ENCODE data around the gene DEPDC7. TPM values are rescaled to one million over a fixed set of nuclear protein-coding genes. Genes with fewer than 3 reads are reported as not detected.

DEPDC7 gene
- total RNA-seq, 1 experiment from 2014 or later, result 5.6 TPM

DNA sequence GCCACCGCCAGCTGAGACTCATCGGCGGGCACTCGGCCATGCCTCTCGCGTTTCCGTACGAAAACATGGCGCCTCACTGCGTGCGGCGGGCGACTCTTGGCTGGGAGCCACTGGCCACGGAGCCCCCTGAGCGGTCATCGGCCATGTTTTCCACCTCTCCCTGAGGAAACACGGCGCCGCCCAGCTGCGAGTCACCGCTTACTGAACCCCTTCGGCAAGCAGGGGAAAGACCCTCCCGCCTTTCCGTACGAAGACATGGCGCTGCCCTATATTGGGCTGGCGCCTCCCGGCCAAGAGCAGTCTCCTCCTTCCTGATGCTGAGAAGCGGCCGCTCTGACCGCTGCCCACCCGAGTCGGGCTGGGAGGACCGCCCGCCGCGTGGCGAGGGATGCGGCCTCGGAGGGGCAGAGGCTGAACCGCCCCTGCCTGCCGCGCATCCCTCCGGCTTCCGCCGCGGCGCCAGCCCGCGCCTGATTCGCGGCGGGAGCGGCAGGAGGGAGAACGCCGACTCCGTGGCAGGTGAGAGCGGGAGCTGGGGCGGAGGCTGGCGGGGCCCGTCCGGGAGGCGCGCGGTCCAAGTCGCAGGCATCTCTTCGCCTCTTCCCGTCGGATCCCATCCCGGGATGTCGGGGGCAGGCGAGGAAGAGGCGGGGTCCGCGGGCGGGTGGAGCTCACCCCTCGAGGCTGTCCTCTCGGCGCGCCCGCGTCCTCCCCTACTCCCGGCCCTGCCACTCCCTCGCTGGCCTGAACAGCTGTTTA, 23.8 kb downstream of the DEPDC7 start, which contains the start of gene TCP11L1 (continued):
- TF ChIP-seq, protein P1, sequence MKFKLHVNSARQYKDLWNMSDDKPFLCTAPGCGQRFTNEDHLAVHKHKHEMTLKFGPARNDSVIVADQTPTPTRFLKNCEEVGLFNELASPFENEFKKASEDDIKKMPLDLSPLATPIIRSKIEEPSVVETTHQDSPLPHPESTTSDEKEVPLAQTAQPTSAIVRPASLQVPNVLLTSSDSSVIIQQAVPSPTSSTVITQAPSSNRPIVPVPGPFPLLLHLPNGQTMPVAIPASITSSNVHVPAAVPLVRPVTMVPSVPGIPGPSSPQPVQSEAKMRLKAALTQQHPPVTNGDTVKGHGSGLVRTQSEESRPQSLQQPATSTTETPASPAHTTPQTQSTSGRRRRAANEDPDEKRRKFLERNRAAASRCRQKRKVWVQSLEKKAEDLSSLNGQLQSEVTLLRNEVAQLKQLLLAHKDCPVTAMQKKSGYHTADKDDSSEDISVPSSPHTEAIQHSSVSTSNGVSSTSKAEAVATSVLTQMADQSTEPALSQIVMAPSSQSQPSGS (CRISPR knock-in tag; IDR thresholded peaks at IDR 0.05; ENCODE audit: borderline replicate concordance, low read depth), result no peak
- TF ChIP-seq ETV6 (CRISPR knock-in tag; IDR thresholded peaks at IDR 0.05), result no peak
- TF ChIP-seq, protein P2, sequence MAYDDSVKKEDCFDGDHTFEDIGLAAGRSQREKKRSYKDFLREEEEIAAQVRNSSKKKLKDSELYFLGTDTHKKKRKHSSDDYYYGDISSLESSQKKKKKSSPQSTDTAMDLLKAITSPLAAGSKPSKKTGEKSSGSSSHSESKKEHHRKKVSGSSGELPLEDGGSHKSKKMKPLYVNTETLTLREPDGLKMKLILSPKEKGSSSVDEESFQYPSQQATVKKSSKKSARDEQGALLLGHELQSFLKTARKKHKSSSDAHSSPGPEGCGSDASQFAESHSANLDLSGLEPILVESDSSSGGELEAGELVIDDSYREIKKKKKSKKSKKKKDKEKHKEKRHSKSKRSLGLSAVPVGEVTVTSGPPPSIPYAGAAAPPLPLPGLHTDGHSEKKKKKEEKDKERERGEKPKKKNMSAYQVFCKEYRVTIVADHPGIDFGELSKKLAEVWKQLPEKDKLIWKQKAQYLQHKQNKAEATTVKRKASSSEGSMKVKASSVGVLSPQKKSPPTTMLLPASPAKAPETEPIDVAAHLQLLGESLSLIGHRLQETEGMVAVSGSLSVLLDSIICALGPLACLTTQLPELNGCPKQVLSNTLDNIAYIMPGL (CRISPR knock-in tag; IDR thresholded peaks at IDR 0.05), result peak; percentile 99
- peak; percentile 54; the same call in 1 of the 2 replicates for TF ChIP-seq RELA (CRISPR knock-in tag; IDR thresholded peaks at IDR 0.05; ENCODE audit: borderline replicate concordance)
- peak; percentile 26; the same call in 1 of the 2 replicates for TF ChIP-seq E2F1 (CRISPR knock-in tag; IDR thresholded peaks at IDR 0.05)

DNA sequence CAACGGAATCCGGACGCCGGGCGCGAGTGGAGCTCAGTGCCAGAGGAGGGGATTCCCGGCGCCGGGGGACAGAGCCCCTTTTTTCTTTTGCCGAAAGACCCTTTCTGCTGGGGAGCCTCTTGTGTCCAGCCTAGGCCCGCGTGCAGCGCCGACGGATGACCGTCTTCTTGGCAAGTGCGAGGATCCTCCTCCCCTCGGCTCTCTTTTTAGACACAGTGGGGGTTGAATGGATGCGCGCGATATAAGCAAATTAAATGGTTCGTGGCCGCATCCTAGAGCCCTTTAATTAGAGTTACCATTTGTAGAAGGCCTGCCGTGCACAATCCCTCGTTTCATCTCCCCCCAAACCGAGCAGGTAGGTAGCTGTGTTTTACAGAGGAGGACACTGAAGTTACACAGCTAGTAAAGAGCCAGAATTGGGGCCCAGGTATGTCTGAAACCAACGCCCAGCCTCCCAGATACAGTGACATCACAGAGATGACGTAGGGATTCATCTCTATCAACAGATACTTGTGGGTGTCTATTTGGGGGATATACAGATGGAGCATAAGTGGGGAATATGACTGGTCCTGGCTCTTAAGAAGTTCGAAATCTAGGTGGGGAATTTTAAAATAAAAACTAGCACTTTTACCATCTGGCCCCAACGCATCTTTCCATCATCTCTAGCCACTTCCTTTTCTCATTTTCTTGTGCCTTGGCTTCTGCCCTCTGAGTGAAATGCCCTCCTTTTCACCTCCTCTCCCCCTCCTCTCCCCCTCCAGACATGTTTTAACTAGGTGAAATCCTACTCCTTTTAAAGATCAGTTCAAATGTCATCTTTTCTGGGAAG, 24.6 kb downstream of the DEPDC7 start:
- Mint-ChIP-seq H3K27ac (0 out of 2 replicates have a peak overlapping the region, but pooled peaks have one; percentile 41), H3K27me3 (ENCODE audit: low read depth) (no peaks in the 10 kb centered on the region), H3K36me3 (peaks cover 14% of the 10 kb centered on the region), H3K4me3 (peak overlapping the region; percentile 84), H3K4me1 (peaks cover 10% of the 10 kb centered on the region), H3K9me3 (no peaks in the 10 kb centered on the region)
- 0 out of 2 replicates have a peak, but pooled peaks have one; percentile 7 for TF ChIP-seq MYBL2 (CRISPR knock-in tag; IDR thresholded peaks at IDR 0.05)
- TF ChIP-seq, protein P2 (CRISPR knock-in tag; IDR thresholded peaks at IDR 0.05), result 0 out of 2 replicates have a peak, but pooled peaks have one; percentile 16
- no peak for TF ChIP-seq ATF6 (CRISPR knock-in tag; IDR thresholded peaks at IDR 0.05)
- DNase-seq (ENCODE audit: low spot score) (no peak), ATAC-seq (peak; percentile 5)
- CTCF ChIA-PET, result interaction anchor here (1.5 to 2.6 kb wide), 4 partner anchors 24 to 147 kb away, joined by 3 to 18 read pairs (median 12); partner anchors contain the start of genes DEPDC7 and QSER1
- POLR2A ChIA-PET, result interaction anchor here (0.8 to 2.1 kb wide), 9 partner anchors 13 to 612 kb away, joined by 3 to 12 read pairs (median 4); partner anchors contain the start of genes CSTF3, DEPDC7 and QSER1

GRCh38 chr11:33040862-33041453, 25.3 kb downstream of the DEPDC7 start:
- ChIA-PET POLR2A (interaction anchor here (0.8 to 2.1 kb wide), 5 partner anchors 16 to 121 kb away, joined by 3 to 11 read pairs (median 3); partner anchors contain the start of gene CSTF3), CTCF (interaction anchor here (1.5 kb wide), 1 partner anchor 24 kb away, joined by 3 read pairs; no protein-coding TSS in a partner anchor)
- ATAC-seq, result no peak
- TF ChIP-seq E2F1 (CRISPR knock-in tag; IDR thresholded peaks at IDR 0.05) (no peak), EMX1 (CRISPR knock-in tag; IDR thresholded peaks at IDR 0.05) (no peak), AFF4 (CRISPR knock-in tag; IDR thresholded peaks at IDR 0.05; ENCODE audit: borderline replicate concordance) (no peak), KAT7 (CRISPR knock-in tag; IDR thresholded peaks at IDR 0.05; ENCODE audit: borderline replicate concordance) (no peak), ZNF317 (CRISPR knock-in tag; IDR thresholded peaks at IDR 0.05; ENCODE audit: borderline replicate concordance, low read depth) (no peak), SMAD3 (CRISPR knock-in tag; IDR thresholded peaks at IDR 0.05; ENCODE audit: borderline replicate concordance) (no peak)

More at GRCh38 chr11:33040862-33041453, 25.3 kb downstream of the DEPDC7 start:
- H3K4me1 Mint-ChIP-seq, result peaks cover 10% of the 10 kb centered on the region
- no peak overlapping the region for H3K27ac Mint-ChIP-seq
- no peaks in the 10 kb centered on the region for H3K27me3 Mint-ChIP-seq (ENCODE audit: low read depth)
- peak overlapping the region; percentile 84 for H3K4me3 Mint-ChIP-seq
- peaks cover 5% of the 10 kb centered on the region for H3K9me3 Mint-ChIP-seq
- no peak for DNase-seq (ENCODE audit: low spot score)
- peaks cover 21% of the 10 kb centered on the region for H3K36me3 Mint-ChIP-seq

Measured in WTC11 (cell line).